ENCODE results near the gene IMMP1L.

- TF ChIP-seq CTCF (conservative IDR thresholded peaks at IDR 0.05 in 1 of 2, IDR thresholded peaks at IDR 0.05 in 1 of 2; ENCODE audit: extremely low read depth in 1 of 2, insufficient read depth in 1 of 2, low read depth in 1 of 2, low read length in 2 of 2), result no peak
- TF ChIP-seq EZH2 (IDR thresholded peaks at IDR 0.05; ENCODE audit: borderline replicate concordance, low read length), result no peak
Observed at GRCh38 chr11:31443802-31444201, 65.6 kb downstream of the IMMP1L start.
